SH-SY5Y (cell line): Measurements from ENCODE around the gene VOPP1.

Experiments used
- GATA2 ChIP-seq: IDR thresholded peaks from 2 replicates; pipeline ENCODE4 v1.6.1; 2011; ENCODE audit warnings: mild to moderate bottlenecking, low read depth, low read length
- GATA3 ChIP-seq: IDR thresholded peaks from 2 replicates; pipeline ENCODE4 v1.6.1; 2011; ENCODE audit warnings: low read depth, mild to moderate bottlenecking, low read length, moderate library complexity

DNA sequence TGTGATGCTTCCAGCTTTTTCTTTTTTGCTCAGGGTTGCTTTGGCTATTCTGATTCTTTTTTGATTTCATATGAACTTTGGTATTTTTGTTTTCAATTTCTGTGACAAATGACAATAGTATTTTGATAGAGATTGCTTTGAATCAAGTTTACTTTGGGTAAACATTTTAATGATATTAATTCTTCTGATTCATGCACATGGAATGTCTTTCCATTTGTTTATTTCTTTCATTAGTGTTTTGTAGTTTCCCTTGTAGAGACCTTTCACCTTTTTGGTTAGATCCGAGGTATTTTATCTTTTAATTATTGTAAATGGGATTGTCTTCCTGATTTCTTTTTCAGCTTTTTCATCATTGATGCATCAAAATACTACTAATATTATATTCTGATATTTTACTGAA lies 114.0 kb downstream of the VOPP1 start:
- no peak for TF ChIP-seq GATA2
- no peak for TF ChIP-seq GATA3
